ENCODE data around the gene EYA2.

EYA2 gene

GRCh38 chr20:47079047-47079446, 184.4 kb downstream of the EYA2 start:
- DNase-seq, result no peak

GRCh38 chr20:47080365-47080764, 185.7 kb downstream of the EYA2 start:
- DNase-seq, result no peak

DNA sequence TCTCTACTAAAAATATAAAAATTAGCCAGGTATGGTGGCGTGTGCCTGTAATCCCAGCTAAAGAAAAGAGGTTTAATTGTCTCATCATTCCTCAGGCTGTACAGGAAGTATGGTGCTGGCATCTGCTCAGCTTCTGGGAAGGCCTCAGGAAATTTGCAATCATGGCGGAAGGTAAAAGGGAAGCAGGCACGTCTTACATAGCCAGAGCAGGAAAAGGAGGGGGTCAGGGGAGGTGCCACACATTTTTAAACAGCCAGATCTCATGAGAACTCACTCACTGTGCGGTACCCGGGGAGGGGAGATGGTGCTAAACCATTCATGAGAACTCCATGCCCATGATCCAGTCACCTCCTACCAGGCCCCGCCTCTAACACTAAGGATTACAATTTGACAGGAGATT, 191.7 kb downstream of the EYA2 start:
- no peak for DNase-seq

- no peak for DNase-seq
Measured at GRCh38 chr20:47088335-47088734, 193.7 kb downstream of the EYA2 start.

DNA sequence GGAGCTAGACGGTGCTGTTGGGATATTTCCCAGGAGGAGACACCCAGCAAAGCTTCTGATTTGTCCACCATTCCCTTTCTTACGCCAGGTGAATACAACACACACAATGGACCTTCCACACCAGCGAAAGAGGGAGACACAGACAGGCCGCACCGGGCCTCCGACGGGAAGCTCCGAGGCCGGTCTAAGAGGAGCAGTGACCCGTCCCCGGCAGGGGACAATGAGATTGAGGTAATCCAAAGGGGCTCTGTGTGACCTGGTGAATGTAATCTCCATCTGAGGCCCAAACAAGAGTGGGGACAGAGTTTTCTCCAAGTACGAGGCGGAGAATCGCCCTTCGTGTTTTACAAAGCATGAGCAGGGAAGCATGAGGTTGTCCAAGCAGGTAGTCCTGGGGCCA, 194.5 kb downstream of the EYA2 start:
- no peak for DNase-seq

DNA sequence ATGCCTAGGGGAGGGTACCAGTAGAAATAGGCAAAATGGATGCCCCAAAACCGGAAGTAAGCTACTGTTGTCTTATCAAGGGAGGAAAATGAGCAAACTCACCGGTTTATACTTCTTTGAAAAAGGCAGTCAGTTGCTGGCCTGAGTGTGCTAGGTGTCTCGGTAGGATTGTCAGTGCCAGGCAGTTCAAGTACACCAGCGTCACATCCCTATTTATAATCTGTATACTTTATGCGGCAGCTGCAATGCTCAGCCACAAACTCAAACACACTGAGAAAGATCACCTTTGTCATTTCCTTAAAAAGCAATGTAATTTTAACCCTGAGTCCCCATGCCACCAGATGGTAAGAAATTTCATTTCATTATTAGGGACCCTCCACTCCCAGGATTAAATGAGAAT, 196.2 kb downstream of the EYA2 start:
- DNase-seq, result no peak

GRCh38 chr20:47093320-47093966, 198.8 kb downstream of the EYA2 start:
- DNase-seq, result no peak

GRCh38 chr20:47095690-47096089, 201.0 kb downstream of the EYA2 start:
- no peak for DNase-seq

DNA sequence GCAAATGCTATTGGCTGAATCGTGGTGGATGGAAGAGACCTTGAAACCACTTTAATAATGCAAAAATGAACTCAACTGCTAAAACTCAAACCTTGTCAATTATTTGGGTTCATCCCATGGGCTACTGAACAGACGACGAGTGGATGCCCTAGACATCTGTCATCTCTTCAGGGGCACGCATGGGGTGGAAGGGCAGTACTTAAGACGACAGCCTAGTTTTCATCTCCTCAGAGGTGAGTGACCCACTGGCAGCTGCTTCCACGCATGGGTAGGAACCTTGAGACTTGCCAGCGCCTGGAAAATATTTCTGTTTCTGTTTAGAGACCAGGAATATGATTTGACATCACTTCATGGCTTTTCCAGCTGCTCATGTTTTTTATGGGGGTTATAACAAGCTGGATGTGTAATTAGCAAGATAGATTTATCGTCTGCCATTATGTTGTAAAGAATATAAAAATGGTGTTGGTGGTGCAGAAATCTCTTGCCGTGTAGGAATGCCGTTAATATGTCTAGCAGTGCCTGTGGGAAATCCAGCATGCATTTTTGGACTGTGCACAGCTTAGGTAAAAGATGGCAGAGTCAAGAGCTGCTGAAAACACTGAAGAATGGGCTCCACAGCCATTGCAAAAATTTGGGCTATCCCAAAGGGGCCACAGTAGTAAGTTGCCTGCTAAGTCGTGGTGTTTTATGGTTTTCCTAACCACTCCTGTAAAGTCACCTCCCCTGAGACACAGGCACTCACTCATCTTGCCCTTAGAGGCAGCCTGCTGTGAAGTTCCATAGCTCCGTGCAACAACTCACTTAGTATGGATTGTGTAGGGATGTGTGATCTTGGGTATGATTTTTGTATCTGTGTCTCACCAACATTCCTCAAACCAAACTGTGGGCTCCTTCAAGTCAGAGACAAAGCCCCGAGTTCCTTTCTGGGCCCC, 203.3 kb downstream of the EYA2 start:
- DNase-seq, result no peak

GRCh38 chr20:47099093-47099492, 204.4 kb downstream of the EYA2 start:
- no peak for DNase-seq

DNA sequence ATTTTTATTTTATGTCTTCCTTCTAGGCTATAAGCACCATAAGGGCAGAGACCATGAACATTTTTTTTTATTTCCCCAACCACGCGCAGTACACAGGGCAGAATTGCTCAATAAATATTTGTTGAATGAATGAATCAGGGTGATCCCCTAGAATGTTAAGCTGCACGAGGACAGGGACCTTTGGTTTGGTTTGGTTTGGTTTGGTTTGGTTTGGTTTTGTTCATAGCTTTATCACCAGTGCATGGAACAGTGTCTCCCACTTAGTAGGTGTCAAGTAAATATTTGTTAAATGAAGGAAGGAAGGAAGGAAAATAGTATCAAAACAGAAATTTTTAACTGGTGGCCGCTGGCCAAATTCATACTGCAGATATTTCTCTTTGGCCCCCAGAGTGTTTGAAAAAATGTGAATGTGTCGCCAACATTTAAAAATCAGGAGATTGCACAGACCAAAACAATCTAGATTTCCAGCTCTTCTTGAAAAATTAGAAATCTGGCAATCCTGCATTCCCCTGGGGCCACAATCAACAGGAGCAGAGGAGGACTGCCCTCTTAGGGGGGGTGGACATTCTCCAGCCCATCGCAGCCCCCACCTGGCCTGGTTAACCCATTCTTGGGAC, 205.3 kb downstream of the EYA2 start:
- no peak for DNase-seq

DNA sequence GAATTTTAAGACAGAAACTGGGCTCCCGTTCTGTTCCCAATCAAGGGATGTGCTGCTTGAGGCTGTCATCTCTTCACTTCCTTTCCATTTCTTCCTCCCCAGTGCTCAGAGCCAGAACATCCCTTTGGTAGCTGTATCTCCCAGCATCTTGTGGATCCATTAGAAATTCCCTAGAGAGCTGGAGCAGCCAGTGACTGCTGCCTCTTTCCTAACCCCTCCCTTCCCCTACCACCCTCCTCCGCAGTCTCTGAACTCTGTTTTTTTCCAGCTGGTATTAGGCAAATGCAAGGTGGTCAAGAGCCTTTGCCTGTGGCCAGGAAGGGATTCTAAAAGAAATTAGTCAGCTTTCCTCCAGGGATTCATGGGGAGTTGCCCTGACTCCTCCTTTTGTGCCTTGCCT, 208.0 kb downstream of the EYA2 start:
- DNase-seq, result no peak

GRCh38 chr20:47106786-47107185, 212.1 kb downstream of the EYA2 start:
- DNase-seq, result no peak

DNA sequence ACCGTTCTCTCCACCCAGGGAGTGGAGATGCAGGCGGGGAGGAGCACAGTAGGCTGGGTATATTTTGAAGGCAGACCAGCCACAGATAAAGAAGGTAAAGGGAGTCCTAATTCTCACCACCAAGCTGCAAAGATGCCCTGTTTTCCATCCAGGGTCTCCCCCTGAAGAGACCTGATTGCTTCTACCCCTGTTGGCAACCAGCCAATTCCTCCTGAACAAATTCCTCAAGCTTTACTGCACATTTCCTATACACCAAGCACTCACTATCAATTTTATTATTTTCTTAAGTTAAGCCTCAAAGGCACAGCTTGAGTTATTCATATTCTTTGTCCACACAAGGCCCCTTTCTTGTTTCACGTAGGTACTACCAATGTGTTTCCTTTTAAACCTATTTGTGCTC, 214.4 kb downstream of the EYA2 start:
- DNase-seq, result no peak

GRCh38 chr20:47110819-47111218, 216.2 kb downstream of the EYA2 start:
- no peak for DNase-seq

DNA sequence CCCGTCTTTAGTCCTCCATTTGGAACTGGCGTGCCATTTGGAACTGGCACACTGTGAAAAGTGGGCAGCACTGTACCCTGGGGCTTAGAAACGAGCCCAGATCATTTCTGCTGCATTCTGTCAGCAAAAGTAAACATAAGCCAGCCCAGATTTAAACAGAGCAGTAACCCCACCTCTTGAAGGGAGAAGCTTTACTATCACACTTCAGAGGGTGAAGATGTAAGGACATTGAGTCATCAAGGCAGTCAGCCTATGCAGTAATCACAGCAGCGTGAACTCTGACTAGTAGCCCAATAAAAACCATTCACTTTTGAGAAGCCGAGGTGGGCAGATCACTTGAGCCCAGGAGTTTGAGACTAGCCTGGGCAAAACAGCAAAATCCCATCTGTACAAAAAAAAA, 216.9 kb downstream of the EYA2 start:
- no peak for DNase-seq

- no peak for DNase-seq
Measured at GRCh38 chr20:47113362-47114109, 218.9 kb downstream of the EYA2 start.

DNA sequence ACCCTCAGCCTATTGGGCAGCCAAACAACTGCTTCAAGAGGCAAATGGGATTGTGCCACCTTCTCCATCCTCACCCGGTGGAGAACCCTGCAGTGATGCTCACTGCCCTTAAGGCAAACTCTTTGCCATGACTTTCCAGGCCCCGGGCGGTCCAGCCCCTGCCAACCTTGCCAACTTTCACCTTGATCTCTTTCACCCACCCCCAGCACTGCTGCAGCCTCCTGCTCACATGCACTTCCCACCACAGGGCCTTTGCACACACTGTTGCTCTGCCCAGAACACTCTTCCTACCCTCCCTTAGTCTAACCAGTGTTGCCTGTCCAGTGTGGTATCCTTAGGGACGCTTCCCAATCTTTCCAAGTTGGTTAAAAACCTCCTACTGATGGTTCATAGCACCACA, 221.1 kb downstream of the EYA2 start:
- no peak for DNase-seq

- no peak for DNase-seq
Measured at GRCh38 chr20:47117371-47117770, 222.7 kb downstream of the EYA2 start.

DNA sequence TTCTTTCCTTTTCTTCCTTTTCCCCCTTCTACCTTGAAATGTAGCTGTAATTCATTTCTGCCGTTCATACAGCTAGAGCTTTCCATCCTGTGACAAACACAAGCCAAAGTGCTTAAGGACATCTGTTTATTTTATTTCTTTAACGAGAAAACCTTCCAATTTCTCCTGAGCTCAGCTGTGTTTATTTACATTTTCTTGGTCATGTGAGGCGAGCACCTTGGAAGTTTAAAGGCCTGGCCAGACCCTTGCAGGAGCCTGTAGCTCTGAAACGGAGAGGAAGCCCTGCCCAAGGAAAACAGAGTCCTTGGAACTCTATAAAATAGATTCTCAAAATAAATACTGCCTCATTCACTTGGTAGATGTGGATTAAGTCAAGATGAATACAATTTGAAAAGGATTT, 223.1 kb downstream of the EYA2 start:
- no peak for DNase-seq

GRCh38 chr20:47118206-47118605, 223.6 kb downstream of the EYA2 start:
- no peak for DNase-seq

- no peak for DNase-seq
Measured at GRCh38 chr20:47118641-47119040, 224.0 kb downstream of the EYA2 start.

DNA sequence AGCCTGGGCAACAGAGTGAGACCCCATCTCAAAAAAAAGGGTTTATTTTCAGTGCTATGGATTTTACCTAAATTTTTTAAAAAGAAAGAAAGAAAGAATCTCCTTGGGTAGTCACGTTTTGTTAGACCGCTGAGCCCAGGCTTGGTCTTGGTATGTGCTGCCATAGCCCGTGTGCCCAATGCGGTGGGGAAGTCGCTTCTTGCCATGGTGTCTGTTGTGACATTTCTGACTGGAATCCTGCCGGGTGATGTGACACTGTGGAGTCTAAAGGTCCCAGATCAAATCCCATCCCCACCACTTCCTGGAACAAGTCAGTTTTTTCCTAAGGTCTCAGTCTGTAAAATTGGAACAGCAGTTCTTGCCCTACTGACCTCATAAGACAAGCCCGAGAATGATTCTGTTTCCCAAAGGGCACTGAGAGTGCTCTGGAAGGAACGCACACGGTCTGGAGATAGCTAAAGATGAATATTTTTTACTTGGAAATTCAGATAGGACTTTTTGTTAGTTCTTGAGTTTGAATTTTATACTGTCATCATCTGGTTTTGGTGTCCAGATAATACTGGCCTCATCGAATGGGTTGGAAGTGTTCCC, 225.8 kb downstream of the EYA2 start:
- DNase-seq, result no peak
